GM10847 (cell line): ENCODE data around the gene PSG7.
"Not testable (repeated sequence)": the region's sequence is repeated elsewhere in the genome, so short reads cannot be mapped to it uniquely, and the experiment has no call there.

ENCODE experiments used
- POLR2A ChIP-seq: IDR thresholded peaks from 2 replicates; pipeline ENCODE4 v1.6.1; 2011; ENCODE audit not compliant: insufficient read length; ENCODE audit errors: extremely low read depth

The PSG7 gene

GRCh38 chr19:42937107-42937506 is at the start of gene PSG7:
PSG7 (minus strand) TSS chr19:42937207; CDS start chr19:42937076, 131 bp downstream.
- not testable (repeated sequence) for TF ChIP-seq POLR2A

GRCh38 chr19:42985588-42985987 is 48.6 kb upstream of the PSG7 start:
- TF ChIP-seq POLR2A = no peak

- TF ChIP-seq POLR2A = no peak
Measured at GRCh38 chr19:42965176-42965575, 28.2 kb upstream of the PSG7 start.

GRCh38 chr19:42961119-42961518 is 24.1 kb upstream of the PSG7 start:
- TF ChIP-seq POLR2A = no peak

GRCh38 chr19:42942187-42942789 is 5.3 kb upstream of the PSG7 start:
- TF ChIP-seq POLR2A = no peak

- no peak for TF ChIP-seq POLR2A
Measured at GRCh38 chr19:42928896-42929295, 8.1 kb downstream of the PSG7 start.

GRCh38 chr19:42926781-42927180 is 10.2 kb downstream of the PSG7 start:
- TF ChIP-seq POLR2A = no peak

GRCh38 chr19:42919757-42920079 is 17.3 kb downstream of the PSG7 start:
- TF ChIP-seq POLR2A = no peak

- TF ChIP-seq POLR2A = not testable (repeated sequence)
Measured at GRCh38 chr19:42917634-42918033, 19.4 kb downstream of the PSG7 start, which contains the start of gene PSG6. PSG6 (minus strand) TSS chr19:42917894; CDS start chr19:42917792, 102 bp downstream.

- no peak for TF ChIP-seq POLR2A
Measured at GRCh38 chr19:42879613-42880012, 57.4 kb downstream of the PSG7 start, which contains the start of gene PSG1. PSG1 (minus strand) TSS chr19:42879713; CDS start chr19:42879581, 132 bp downstream.
